HFF-Myc (cell line): ENCODE results near the gene GHDC.
"Not testable (repeated sequence)": the region's sequence is repeated elsewhere in the genome, so short reads cannot be mapped to it uniquely, and the experiment has no call there.

ENCODE experiments used
- DNase-seq: peaks from one replicate; pipeline ENCODE4 v3.0.0-alpha.2; 2011; ENCODE audit warnings: low read depth; ENCODE audit errors: extremely low read depth
- H3K4me3 ChIP-seq: replicated peaks from 2 replicates; pipeline ENCODE4 v1.5.1; 2011; ENCODE audit warnings: low read depth, mild to moderate bottlenecking, control low read depth, low read length
- CTCF ChIP-seq: IDR thresholded peaks from 2 replicates; pipeline ENCODE4 v1.5.1; 2012; ENCODE audit warnings: mild to moderate bottlenecking, low read depth, low read length, control low read depth; ENCODE audit errors: missing control alignments

Gene GHDC

GRCh38 chr17:42221886-42222745 lies 27.8 kb upstream of the GHDC start:
- peak; percentile 78 for TF ChIP-seq CTCF
- no peak overlapping the region for H3K4me3 ChIP-seq
- peak; percentile 17 for DNase-seq

DNA sequence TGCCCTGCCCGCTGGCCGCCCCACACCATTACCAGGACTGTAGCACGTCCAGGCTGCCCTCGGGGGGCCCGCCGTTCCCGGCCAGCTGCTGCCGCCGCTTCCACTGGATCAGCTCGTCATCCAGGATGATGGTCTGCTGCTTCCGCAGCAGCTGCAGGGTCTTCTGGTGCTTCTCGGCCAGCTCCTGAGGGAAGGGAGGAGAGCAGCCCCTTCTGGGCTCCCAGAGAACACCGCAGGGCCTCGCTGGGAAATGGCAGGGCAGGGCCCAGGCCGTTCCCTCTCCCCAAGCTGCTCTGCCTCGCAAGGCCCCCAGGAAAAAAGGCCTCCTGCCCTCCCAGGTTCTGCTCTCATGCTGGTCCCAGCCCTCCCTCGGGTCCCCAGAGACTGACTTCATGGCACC lies 25.0 kb upstream of the GHDC start:
- not testable (repeated sequence) for DNase-seq, H3K4me3 ChIP-seq

GRCh38 chr17:42214156-42214555 lies 19.9 kb upstream of the GHDC start:
- no peak overlapping the region for H3K4me3 ChIP-seq
- TF ChIP-seq CTCF = no peak
- DNase-seq = no peak

DNA sequence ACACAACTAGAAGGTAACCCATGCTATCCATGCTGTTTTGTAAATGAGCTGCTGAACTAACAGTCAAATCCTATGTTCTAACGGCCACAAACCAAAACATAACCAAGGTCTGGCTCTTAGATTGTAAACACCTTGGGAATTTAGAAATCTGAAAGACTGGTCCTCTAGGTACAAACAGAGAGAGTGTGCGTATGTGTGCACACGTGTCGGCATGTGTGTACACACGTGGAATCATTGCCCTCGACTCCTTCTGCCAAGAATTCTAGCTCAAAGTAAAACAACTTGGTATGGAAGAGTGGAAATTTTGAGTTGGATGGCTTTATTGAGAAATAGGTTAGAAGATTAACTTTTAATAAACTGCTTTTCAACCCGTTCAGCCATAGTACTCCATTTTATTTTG lies 18.1 kb upstream of the GHDC start:
- no peak for DNase-seq
- no peak for TF ChIP-seq CTCF
- H3K4me3 ChIP-seq = no peak overlapping the region

- not testable (repeated sequence) for DNase-seq, H3K4me3 ChIP-seq
Observed at GRCh38 chr17:42211921-42212341, 17.6 kb upstream of the GHDC start.

DNA sequence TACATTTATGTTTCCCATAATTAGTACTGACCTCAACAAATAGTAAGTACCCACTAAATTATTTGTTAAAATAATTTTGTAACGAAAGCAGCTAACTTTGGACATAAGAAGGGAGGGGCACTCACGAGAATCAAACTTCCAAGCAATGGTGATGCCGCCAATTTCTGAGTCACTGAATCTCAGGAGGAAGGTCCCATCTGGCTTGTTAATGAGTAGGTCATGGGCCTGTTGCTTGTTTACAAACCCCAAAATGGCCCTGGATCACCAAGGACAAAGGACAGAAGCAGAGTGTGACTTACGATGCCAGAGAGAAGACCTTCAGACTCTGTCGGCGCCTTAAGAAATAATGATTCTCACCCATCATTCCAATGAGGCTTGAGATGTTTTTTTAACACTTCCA lies 15.8 kb upstream of the GHDC start:
- TF ChIP-seq CTCF = no peak
- no peak for DNase-seq
- H3K4me3 ChIP-seq = no peak overlapping the region

GRCh38 chr17:42206153-42206612 lies 11.9 kb upstream of the GHDC start:
- not testable (repeated sequence) for DNase-seq

DNA sequence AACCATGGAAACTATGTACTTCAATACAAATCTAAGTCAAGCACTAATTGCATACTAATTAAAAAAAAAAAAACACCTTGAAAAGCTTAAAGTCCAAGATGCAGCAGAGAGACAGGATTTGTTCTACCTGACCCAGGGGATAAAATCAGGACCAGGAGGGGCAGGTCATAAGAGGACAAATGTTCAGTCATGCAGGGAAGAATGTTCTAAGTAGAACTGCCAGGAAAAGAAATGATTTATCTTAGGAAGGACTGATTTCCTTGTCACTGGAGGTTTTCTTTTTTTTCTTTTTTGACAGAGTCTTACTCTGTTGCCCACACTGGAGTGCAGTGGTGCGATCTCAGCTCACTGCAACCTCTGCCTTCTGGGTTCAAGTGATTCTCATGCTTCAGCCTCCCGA lies 9.1 kb upstream of the GHDC start:
- TF ChIP-seq CTCF = no peak
- DNase-seq = no peak
- no peak overlapping the region for H3K4me3 ChIP-seq

More at GRCh38 chr17:42206153-42206612, 11.9 kb upstream of the GHDC start:
- not testable (repeated sequence) for H3K4me3 ChIP-seq
